Hypothalamus (tissue), 51 donors: ENCODE results near the gene RALBP1.

ENCODE experiments used
- DNase-seq, 51 donors: peaks; one replicate each; lab custom pipeline; 2025; lab: John Stamatoyannopoulos, UW

RALBP1 gene

DNA sequence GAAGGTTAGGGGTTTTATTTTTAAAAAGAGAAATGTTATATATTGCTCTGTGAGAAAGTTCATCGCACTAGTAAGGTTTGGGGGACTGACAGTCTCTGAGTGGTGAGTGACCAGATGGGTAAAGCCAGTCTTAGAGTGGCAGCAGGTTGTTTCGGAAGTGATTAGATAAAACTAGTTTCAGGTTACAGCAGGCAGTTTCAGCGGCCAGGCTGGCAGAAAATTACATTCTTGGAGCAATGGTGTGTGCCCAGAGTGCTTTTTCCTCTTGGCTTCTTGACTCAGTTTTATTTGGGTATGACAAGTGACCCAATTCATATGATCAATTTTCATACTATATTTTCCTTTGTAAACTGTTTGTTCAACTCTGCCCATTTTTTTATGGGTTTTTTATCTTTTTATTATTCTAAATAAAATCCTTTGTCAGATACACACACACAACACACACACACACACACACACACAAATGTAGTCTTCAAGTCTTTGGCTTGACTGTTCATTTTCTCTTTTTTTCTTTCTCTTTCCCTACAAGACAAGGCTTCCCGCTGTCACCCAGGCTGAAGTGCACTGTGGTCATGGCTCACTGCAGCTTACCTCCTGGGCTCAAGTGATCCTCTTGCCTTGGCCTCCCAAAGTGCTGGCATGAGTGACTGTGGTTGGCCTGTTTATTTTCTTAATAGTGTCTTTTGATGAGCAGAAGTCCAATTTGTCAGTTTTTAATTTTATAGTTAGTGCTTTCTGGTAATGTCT is 30.9 kb downstream of the RALBP1 start:
- DNase-seq = no peak

DNA sequence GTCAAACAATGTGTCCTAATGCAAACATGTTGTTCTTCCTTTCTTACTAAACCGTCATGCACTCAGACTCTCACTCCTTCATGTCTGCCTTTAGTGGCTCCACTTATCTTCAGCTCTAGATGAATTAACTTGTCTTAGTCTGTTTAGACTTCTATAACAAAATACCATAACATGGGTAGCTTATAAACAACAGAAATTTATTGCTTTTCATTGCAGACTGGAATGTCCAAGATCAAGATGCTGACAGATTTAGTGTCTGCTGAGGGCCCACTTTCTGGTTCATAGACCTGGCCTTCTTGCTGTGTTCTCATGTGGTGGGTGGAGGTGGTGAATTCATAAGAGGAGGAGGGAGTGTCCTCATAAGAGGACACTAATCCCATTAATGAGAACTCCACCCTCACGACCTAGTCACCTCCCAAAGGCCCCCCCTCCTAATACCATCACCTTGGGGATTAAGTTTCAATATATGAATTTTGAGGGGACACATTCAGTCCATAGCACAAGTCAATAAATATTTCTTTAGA is 32.3 kb downstream of the RALBP1 start:
- DNase-seq = no peak

DNA sequence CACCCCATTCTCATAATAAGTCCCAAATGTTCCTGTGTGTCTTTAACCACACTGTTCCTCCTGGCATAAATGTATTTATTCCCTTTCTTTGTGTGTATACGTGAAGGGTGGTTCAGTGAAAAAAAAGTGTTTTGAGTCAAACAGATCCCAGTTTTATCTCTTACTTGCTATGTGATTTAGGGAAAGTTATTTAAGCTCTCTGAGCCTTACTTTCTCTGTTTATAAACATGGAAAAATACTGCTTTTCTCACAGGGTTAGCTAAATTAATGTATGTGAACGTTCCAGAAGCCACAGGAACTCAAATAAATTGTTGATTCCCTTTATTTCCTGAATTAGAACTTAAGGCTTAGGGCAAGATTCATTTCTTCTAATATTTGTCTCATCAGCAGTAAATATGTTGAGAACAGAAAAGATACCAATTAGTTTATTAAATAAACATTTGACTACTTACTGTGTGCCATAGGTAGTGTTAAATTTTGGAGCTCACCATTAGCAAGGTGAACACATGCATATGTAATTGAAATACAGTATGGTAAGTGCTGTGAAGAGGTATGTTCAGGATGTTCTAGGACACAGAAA is 33.2 kb downstream of the RALBP1 start:
- DNase-seq = no peak

DNA sequence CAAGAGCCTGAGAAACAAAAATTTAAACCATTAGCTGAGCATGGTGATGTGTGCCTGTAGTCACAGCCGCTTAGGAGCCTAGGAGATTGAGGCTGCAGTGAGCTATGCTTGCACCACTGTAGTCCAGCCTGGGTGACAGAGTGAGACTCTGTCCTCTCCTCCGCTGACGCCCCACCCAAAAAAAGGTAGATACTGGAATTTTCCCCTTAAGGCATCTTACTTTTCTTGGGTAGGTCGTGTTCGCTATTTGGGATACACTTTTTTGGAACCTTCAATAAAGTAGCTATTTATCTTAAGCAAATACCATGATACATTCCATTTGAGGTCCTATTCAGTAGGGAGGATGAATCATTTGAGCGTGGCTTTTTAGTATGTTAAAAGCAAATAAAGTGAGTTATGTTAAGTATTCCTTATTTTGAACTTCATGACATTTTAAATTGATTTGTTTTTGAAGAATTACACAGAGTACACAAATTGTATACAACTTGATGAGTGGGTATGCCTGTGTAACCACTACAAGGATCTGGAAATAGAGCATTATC is 38.7 kb downstream of the RALBP1 start:
- DNase-seq = no peak

DNA sequence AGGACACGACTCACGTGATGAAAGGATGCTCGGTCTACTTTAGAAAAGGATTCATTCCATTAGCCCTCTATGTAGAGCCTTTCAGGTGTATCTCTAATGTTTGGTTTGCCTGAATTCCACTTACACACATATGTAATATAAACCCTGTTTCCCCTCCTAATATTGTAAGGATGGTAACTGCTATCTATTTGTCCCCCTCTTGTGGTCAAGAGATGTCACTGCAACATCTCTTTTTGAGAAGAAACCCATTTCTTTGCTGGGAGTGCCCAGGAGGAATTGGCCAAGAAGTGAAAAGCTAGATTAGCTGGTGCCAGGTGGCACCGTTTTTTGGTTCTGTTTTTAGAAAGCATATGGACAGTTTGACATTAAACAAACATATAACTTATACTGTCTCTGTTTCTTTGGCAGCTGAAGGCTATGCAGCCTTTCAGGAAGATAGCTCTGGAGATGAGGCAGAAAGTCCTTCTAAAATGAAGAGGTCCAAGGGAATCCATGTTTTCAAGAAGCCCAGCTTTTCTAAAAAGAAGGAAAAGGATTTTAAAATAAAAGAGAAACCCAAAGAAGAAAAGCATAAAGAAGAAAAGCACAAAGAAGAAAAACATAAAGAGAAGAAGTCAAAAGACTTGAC is 41.2 kb downstream of the RALBP1 start:
- DNase-seq = peak in 1 of 51 donors; percentile 28

DNA sequence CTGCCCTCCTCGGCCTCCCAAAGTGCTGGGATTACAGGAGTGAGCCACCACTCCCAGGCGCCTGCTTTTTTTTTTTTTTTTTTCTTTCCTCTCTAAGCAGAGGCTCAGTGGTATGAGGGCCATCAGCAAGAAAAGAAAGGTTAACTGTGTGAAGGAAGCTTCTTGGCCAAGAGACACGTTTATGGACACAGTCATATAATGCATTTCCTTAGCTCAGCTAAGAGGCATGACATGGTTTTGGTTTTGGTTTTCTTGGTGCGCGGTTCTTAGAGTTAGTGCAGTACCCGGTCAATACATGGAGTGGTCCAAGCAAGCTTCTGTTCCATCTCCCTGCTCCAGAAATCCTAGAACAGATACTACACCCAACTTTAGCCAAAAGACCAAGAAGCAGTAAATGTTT is 42.6 kb downstream of the RALBP1 start:
- no peak for DNase-seq

DNA sequence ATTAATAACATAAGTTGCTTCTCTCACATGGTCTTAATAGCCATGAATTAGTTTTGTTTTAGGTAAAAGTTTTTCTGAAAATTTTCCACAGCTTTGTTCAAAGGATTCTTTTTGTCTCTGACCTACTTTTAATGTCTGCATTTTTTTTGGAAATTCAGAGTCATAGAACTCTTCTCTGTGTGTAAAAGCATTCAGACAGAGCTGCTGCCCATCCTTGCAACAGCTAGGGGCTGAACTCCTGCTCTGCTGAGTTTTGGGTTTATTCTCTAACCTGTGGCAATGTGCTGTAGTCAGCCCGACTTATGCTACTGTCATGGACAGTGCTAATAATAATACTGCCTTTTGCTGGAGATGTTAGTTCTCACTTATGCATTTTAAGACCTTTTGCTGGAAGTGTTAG is 44.1 kb downstream of the RALBP1 start:
- DNase-seq = no peak

DNA sequence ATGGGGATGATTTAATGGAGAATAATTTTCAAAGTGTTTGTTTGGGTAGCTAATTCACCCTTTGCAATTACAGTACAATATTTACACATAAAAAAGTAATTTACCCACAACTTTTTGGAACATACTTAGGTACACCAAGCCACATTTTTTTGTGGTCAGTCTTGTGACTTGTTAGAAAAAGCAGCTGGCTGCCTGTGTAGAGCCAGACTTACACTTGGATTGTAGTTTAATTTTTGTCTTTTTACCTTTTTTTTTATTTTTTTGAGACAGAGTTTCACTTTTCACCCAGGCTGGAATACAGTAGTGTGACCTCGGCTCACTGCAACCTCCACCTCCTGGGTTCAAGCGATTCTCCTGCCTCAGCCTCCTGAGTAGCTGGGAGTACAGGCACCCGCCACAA is 45.4 kb downstream of the RALBP1 start:
- no peak for DNase-seq

DNA sequence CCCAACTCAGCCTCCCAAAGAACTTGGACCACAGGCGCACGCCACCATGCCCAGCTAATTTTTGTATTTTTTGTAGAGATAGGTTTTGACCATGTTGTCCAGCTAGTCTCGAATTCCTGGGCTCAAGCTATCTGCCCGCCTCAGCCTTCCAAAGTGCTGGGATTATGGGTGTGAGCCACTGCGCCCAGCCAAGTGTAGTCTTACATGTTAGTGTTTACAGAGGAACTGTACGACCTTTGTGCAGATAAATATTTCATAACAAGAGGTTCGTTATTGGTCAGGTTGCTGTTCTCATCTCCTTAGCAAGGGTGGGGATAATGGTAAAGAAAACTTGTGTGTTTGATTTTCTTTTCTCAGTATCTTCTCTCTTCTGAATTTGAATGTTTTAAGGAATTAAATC is 46.5 kb downstream of the RALBP1 start:
- DNase-seq = no peak

DNA sequence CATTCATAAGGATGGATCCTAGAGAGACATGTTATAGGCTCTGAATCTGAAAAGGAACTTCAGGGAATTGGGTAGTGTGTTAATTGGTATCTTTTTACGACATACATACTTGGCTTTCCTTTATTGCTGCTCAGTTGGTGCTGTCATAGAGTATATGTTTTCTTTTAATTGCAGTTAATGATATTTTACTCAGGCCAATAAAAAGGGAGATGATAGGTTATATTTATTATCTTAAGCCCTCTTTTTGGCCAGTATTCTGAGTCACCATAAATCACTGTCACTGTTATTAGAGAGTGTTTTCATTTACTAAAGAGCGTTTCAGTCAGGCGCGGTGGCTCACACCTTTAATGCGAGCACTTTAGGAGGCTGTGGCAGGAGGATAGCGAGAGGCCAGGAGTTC is 47.6 kb downstream of the RALBP1 start:
- DNase-seq = no peak

DNA sequence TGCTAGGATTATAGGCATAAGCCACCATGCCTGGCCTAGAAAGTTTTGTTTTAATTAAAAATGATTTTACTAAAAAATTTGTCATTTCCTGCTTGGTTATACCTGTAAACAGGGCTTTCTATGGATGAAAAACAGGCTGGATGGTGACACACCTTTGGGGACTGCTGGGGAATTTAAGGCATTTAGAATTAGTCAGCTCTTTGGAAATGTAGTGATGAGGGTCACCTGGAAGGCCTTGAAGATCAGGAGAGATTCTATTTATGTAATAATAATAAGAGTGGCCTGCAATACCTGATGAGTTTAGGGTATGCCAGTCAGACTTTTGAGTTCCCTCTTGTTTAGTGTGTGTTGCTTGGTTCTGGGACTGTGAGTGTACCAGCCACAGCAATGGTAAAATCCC is 51.1 kb downstream of the RALBP1 start:
- DNase-seq = no peak

DNA sequence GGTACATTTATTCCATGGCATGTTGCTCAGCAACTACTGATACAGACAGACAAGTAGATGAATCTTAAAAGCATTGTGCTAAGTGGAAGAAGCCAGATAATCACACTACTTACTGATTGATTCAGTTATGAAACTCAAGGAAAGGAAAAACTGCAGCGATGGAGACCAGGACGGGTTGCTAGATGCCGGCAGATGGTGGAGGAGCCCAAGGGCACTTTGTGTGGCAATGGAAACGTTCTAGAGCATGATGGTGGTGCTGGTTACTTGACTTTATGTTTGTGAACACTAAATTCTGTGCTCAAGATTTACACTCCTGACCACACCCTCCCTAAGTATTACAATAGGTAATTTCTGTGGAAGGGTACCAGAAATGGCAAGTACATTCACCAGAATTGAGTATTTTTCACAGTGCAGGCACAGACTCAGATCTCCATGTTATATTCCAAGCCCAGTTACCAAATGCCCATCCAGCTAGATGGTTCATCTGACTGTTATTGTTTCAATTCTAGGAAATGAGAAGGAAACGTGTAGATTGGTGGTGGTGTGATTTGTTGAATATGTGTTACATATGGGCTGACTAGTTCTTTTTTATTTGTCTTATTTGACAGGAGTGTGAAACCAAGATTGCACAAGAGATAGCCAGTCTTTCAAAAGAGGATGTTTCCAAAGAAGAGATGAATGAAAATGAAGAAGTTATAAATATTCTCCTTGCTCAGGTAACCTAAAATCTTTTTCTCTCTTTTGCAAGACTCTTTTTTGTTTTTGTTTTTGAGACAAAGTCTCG is 55.1 kb downstream of the RALBP1 start:
- DNase-seq = no peak

DNA sequence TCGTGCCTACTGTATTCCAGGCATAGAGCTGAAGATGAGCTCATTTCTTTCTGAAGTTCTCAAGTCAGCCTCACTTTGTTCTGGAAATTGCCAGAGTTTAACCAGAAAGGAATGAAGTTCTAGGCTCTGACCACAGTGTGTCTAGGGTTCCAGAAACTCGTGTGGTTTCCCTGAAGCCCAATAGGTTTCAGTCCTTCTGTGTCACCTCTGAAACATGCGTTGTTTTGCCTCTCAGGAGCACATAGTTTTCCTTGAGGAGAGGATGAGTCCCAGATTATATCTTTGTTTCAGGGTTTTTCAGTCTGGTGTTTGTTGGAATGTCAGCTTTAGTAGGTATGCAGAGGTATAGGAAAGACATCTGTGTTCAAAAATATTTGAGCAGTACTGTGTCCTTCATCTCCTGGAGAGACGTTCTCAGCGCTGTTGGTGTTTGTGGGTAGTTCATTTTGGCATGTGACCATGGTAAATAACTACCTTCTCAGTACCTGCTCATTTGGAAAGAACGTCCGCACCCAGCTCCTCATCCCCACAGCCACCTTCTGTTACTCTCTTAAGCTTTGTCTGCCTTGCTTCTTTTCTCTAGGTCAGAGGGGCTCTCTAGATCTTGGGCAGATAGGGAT is 56.6 kb downstream of the RALBP1 start:
- DNase-seq = no peak

DNA sequence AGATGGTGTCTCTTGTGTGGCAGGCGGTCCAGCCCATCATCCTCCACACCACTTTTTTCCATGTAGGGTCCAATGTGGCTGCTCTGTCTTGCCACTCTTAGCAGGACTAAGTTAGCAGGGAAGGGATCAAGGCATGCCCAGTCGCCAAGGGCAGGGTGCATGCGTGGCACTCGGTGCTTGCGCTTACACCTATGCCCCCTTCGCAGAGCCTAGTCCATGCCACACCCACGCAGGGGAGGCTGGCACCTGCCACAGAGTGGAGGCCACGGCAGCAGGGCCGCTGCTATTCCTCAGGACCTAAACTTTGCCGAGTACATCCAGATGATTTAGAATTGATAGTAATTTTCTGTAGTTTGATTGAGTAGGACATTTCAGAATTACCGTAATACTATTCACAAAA is 59.5 kb downstream of the RALBP1 start:
- no peak for DNase-seq

DNA sequence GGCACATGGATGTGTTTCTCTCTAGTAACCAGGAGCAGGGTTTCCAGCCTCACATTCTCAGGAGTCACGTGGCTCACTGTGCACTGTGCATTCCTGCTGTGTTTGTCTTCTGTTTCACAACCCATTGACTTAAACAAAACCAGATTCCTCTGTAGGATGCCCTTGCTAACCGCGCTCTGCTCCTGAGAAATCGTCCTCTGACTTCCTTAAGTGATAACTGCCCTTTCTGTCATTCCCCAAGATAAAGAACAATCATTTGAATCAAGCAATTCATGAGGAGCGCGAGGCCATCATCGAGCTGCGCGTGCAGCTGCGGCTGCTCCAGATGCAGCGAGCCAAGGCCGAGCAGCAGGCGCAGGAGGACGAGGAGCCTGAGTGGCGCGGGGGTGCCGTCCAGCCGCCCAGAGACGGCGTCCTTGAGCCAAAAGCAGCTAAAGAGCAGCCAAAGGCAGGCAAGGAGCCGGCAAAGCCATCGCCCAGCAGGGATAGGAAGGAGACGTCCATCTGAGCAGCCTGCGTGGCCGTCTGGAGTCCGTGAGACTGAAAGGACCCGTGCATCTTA is 60.2 kb downstream of the RALBP1 start:
- DNase-seq = peak in 38 of 51 donors; percentile 6 to 89 (median 47)

DNA sequence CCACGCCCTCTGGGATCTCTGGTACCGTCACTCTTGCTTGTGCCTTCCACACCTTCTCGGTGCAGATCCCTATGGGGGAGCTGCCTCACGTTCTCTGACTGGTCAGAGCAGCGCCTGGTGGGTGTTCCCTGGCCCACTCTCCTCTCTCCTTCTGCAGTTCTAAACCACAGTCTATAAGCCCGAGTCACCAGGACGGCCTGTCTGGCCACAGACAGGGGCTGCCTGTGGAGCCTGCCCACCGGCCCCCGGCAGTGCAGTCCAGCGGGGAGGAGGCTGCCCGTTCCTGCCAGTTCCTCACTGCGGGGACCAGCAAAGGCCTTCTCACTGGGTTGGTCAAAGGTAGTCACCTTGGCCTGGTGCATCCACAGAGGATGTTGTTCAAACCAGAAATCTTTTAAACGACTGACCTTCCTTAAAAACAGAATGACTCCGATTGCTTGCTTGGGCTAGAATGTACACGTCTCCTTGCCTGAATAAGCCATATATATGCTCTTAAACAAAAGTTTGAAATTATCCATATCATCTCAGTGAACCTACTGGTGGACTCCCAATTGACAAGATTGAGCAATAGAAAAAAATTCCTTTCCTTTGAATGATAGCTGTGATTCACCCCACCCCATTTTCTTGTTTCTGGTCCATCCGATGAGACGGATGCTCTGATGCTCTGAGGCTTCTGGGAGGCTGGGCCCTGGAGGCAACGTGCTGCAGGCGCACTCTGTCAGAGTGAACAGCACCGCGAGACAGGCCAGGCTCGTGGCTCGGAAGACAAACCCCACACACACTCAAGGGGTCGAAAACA is 61.2 kb downstream of the RALBP1 start:
- no peak for DNase-seq

DNA sequence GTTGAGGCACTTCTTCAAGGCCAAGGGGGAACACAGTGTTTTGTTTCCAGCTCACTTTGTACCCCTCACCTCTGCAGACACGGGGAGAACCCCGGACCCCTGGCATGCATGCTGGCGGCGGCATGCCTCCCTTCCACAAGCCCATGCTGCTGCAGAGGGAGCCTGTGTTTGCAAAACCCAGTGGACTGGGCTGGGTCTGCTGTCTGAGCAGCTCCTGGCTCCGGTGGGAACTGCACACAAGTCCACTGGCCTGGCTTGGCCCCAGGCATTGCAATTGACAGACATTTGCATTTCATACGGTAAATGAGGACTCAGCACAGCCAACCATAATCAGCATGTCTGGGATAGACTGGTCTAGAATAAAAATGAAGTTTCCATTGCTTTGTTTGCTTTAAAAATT is 62.4 kb downstream of the RALBP1 start:
- no peak for DNase-seq

DNA sequence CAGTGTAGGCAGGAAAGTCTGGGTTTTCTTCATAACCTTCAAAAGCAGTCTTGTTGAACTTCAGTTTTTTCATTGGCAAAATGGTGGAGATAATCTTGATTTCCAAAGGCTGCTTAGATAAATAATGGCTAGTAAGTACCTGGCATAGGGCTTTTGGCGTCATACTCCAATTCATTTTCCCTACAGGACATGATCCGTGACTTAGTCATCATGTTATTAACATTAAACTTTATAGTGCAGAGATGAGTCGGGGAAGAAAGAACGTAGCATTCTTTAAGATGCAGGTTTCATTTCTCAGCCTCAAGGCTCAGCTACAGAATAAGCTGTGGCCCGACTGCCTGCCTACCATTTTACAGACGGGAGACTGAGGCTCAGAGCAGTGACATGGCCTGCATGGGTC is 64.0 kb downstream of the RALBP1 start:
- no peak for DNase-seq

DNA sequence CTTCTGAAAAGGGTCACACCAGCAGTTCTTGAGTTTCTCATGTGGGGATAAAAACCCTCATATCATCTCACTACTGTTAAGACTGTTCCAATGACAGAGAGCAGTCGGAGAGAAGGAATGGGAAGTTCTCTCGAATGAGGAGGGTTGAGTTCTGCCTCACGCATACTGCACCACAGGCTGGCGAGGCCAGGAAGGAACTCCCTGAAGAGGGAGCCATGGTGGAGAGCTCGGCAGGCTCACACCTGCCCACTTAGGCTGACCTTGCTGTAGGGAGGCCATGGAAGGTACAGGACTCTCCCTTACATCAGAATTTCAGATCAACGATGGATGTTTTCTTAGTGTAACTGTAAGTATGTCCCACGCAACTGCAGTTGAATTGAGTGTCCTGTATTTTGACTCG is 64.6 kb downstream of the RALBP1 start:
- no peak for DNase-seq
